Measurements from ENCODE around the gene ADAM21.
"Not testable (repeated sequence)": the region's sequence is repeated elsewhere in the genome, so short reads cannot be mapped to it uniquely, and the experiment has no call there.

The ADAM21 gene

DNA sequence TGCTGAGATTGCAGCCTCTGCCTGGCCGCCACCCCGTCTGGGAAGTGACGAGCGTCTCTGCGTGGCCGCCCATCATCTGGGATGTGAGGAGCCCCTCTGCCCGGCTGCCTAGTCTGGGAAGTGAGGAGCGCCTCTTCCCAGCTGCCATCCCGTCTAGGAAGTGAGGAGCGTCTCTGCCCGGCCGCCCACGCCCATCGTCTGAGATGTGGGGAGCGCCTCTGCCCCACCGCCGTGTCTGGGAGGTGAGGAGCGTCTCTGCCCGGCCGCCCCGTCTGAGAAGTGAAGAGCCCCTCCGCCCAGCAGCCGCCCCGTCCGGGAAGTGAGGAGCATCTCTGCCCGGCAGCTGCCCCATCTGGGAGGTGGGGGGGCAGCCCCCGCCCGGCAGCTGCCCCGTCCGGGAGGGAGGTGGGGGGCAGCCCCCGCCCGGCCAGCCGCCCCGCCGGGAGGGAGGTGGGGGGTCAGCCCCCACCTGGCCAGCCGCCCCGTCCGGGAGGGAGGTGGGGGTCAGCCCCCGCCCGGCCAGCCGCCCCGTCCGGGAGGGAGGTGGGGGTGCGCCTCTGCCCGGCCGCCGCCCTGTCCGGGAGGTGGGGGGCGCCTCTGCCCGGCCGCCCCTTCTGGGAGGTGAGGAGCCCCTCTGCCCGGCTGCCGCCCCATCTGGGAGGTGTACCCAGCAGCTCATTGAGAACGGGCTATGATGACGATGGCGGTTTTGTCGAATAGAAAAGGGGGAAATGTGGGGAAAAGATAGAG is 25.6 kb downstream of the ADAM21 start:
- not testable (repeated sequence) for DNase-seq

DNA sequence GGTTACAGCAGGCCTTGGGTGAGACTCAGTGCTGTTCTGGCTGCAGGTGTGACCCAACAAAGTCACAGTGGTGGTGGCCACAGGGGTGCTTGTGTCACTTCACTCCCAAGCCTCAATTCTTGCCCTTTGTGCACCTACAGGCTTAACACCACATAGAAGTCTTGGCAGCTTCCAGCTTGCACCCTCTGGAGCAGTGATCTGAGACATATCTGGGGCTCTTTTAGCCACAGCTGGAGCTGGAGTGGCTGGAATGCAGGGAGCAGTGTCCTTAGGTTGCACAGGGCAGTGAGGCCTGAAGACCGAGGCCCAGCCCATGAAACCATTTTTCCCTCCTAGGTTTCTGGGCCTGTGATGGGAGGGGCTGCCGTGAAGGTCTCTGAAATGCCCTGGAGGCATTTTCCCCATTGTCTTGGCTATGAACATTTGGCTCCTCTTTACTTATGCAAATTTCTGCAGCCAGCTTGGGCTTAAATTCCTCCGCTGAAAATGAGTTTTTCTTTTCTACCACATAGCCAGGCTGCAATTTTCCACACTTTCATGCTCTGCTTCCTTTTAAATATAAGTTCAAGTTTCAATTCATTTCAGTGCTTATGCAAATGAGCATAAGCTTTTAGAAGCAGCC is 37.7 kb downstream of the ADAM21 start:
- DNase-seq: no peak

DNA sequence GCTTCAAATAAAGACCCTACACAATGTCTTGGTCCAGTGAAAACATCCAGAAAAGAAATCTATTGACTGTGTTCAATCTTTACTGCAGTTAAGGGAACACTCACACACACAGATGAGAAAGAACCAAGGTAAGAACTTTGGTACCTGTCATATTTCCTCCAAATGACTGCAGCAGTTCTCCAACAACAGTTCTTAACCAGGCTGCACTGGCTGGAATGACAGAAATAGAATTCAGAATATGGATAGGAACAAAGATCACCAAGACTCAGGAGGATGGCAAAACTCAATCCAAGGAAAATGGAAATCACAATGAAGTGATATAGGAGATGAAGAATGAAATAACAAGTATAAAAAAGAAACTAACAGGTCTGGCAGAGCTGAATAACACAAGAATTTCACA is 46.2 kb downstream of the ADAM21 start:
- no peak for DNase-seq

All from NCI-H187 (cell line).